Measurements from ENCODE around the gene SPATA1.

DNA sequence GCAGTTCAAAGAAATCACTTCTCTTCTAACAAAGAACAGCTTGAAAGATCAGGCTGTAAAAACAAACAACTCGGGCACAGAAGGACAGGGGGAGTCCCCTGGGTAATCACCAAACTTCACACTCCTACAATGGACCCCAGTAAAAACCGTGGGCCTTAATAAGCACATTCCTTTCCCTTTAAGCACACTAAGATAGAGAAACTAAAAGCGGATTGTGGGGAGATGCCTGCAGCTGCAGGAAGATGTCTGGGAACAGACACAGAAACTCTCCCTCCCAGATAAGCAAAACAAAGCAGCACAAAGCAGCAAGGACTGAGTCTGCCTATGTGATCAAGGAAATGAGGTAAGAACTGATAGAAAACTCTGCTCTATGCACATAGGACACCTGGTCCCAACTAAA lies 105.6 kb downstream of the SPATA1 start:
- TF ChIP-seq, protein P1, sequence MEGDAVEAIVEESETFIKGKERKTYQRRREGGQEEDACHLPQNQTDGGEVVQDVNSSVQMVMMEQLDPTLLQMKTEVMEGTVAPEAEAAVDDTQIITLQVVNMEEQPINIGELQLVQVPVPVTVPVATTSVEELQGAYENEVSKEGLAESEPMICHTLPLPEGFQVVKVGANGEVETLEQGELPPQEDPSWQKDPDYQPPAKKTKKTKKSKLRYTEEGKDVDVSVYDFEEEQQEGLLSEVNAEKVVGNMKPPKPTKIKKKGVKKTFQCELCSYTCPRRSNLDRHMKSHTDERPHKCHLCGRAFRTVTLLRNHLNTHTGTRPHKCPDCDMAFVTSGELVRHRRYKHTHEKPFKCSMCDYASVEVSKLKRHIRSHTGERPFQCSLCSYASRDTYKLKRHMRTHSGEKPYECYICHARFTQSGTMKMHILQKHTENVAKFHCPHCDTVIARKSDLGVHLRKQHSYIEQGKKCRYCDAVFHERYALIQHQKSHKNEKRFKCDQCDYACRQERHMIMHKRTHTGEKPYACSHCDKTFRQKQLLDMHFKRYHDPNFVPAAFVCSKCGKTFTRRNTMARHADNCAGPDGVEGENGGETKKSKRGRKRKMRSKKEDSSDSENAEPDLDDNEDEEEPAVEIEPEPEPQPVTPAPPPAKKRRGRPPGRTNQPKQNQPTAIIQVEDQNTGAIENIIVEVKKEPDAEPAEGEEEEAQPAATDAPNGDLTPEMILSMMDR (IDR thresholded peaks at IDR 0.05; ENCODE audit: low read length) = no peak
- no peak for TF ChIP-seq EZH2 (optimal IDR thresholded peaks at IDR 0.05; ENCODE audit: low read depth, low read length)
